Ascending aorta (tissue), 2 donors: ENCODE data around the gene MCTP1. TPM values are rescaled to one million over a fixed set of nuclear protein-coding genes. Genes with fewer than 3 reads are reported as not detected.

Experiments used
- DNase-seq, 2 donors: peaks; one replicate each; pipeline ENCODE4 v3.0.0-alpha.2; 2019; ENCODE audit warnings: low spot score in 2 of 2
- H3K27ac ChIP-seq, 2 donors: fragments of 200-600 bp; sonication (generic); one replicate each; pipeline ENCODE4 v1.5.1; 2016 to 2017; ENCODE audit warnings: mild to moderate bottlenecking in 1 of 2
- H3K27me3 ChIP-seq: fragments of 200-600 bp; sonication (generic); one replicate; pipeline ENCODE4 v1.5.1; 2017
- H3K36me3 ChIP-seq, 2 donors: fragments of 200-600 bp; sonication (generic); one replicate each; pipeline ENCODE4 v1.5.1; 2016
- H3K4me1 ChIP-seq, 2 donors: fragments of 200-600 bp; sonication (generic); one replicate each; pipeline ENCODE4 v1.5.1; 2016 to 2017; ENCODE audit warnings: mild to moderate bottlenecking in 1 of 2
- H3K4me3 ChIP-seq, 2 donors: fragments of 200-600 bp; sonication (generic); one replicate each; pipeline ENCODE4 v1.5.1; 2016 to 2017; ENCODE audit warnings: mild to moderate bottlenecking in 1 of 2
- H3K9me3 ChIP-seq, 2 donors: fragments of 200-600 bp; sonication (generic); one replicate each; pipeline ENCODE4 v1.5.1; 2016
- CTCF ChIP-seq, 3 experiments: fragments of 200-600 bp in 2 of 3; fragments of 450-650 bp in 1 of 3; sonication (generic) in 2 of 3; IDR thresholded peaks; one replicate each; pipeline ENCODE4 v1.5.1; 2016 to 2019; ENCODE audit warnings: antibody characterized with exemption in 3 of 3, mild to moderate bottlenecking in 1 of 3, moderate library complexity in 1 of 3
- intact Hi-C: fragments of 100-400 bp; cut with DNase I; formaldehyde crosslinking; loops from one replicate; pipeline ENCODE4 v1.15.1; 2023
- total RNA-seq: library from RNA; depleted of rRNA; stranded (reverse); fragments of >200 nt; gene quantifications from one replicate; pipeline ENCODE4 v1.1.0, GENCODE V29; 2016

Gene MCTP1
- total RNA-seq, 1 donor from 2014 or later = 112 TPM

GRCh38 chr5:94705427-94705826 is 579.5 kb downstream of the MCTP1 start:
- Histone ChIP-seq H3K27ac (no peak overlapping the region), H3K4me1 (no peaks in the 10 kb centered on the region), H3K36me3 (no peaks in the 10 kb centered on the region), H3K27me3 (no peaks in the 10 kb centered on the region), H3K9me3 (no peaks in the 10 kb centered on the region), H3K4me3 (no peak overlapping the region)
- DNase-seq = no peak
- intact Hi-C loops = no loop called here
- no peak for TF ChIP-seq CTCF (IDR thresholded peaks at IDR 0.05)

DNA sequence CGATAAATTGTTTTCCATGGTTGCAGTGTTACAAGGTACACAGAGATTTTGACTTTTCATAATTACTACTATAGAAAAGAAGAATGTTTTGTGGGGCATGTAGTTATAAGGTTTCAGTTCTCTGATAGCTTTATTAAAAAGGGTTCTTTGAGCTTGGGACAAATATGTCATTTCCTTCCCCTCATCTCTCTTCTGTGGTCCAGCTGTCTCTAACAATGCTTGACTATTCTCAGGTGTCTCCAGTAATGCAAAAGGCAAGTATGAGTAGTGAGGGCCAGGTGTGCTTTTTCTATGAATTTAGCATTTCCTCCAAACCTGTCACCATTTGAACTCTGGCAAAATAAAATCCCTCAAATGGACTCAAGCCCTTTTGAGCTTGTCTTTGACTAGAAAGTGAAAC is 582.2 kb downstream of the MCTP1 start:
- Histone ChIP-seq H3K27me3 (no peaks in the 10 kb centered on the region), H3K4me3 (no peak overlapping the region), H3K9me3 (no peaks in the 10 kb centered on the region), H3K36me3 (no peaks in the 10 kb centered on the region), H3K27ac (no peak overlapping the region), H3K4me1 (no peaks in the 10 kb centered on the region)
- DNase-seq = no peak
- intact Hi-C loops = no loop called here
- no peak for TF ChIP-seq CTCF (IDR thresholded peaks at IDR 0.05)

- intact Hi-C loops = no loop called here
- no peaks in the 10 kb centered on the region for H3K9me3 ChIP-seq
- H3K4me3 ChIP-seq = no peak overlapping the region
- H3K4me1 ChIP-seq = no peaks in the 10 kb centered on the region
- H3K27ac ChIP-seq = no peak overlapping the region
- H3K36me3 ChIP-seq = no peaks in the 10 kb centered on the region
- no peak for TF ChIP-seq CTCF (IDR thresholded peaks at IDR 0.05)
- DNase-seq = no peak
- no peaks in the 10 kb centered on the region for H3K27me3 ChIP-seq
Measured at GRCh38 chr5:94700592-94700991, 584.3 kb downstream of the MCTP1 start.

DNA sequence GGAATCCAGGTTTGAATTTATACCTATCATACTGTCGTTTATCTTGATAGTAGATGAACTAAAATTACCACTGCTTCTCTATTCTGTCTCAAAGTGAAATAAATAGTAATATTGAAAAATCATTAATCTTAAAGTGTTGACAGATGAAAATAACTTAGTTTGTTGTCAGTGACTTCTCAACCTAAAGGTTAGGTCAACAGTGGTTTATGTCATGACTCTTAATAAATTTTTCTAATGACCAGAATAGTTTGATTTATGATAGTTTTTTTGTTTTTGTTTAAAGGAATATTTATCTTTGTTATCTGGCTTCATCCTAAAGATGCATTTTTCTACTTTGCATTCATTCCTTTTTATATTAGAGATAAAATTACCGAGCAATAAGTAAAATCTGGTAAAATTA is 585.3 kb downstream of the MCTP1 start:
- Histone ChIP-seq H3K4me1 (no peaks in the 10 kb centered on the region), H3K4me3 (no peak overlapping the region), H3K36me3 (no peaks in the 10 kb centered on the region), H3K27me3 (no peaks in the 10 kb centered on the region), H3K9me3 (no peaks in the 10 kb centered on the region), H3K27ac (no peak overlapping the region)
- intact Hi-C loops = no loop called here
- no peak for TF ChIP-seq CTCF (IDR thresholded peaks at IDR 0.05)
- DNase-seq = no peak

DNA sequence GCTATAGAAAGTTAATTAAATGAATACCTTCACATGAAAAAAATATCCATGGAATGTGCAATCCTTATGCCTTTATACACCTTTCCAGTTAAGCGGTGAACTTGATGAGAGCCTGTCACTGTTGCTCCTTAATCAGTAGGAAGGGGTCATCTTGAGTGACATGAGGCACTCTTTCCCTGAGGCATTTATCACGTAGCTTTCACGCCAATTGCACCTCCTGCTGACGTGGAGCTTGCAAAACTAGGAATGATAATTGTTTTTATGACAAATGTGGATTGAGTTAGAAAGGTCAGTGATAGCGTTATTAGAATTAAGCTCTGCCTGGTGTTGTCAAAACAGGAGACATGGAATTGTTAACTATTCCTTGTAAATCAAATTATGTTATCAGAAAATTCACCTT is 586.7 kb downstream of the MCTP1 start:
- no peak for DNase-seq
- Histone ChIP-seq H3K36me3 (no peaks in the 10 kb centered on the region), H3K9me3 (no peaks in the 10 kb centered on the region), H3K4me3 (no peak overlapping the region), H3K4me1 (no peaks in the 10 kb centered on the region), H3K27ac (no peak overlapping the region), H3K27me3 (no peaks in the 10 kb centered on the region)
- intact Hi-C loops = no loop called here
- TF ChIP-seq CTCF (IDR thresholded peaks at IDR 0.05) = no peak

DNA sequence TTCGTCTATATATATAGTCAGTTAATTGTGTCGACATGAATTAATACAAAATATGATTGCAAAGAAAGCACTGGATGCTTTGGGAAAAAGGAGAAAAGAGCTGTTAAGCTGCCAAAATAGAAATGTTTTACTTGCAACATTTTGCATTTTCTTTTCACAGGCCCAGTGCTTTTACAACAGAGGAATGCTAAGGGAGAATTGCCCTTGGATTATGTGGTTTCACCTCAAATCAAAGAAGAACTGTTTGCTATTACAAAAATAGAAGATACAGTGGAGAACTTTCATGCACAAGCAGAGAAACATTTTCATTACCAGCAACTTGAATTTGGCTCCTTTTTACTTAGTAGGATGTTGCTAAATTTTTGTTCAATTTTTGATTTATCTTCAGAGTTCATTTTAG is 590.2 kb downstream of the MCTP1 start:
- Histone ChIP-seq H3K36me3 (no peaks in the 10 kb centered on the region), H3K4me3 (no peak overlapping the region), H3K4me1 (no peaks in the 10 kb centered on the region), H3K27ac (no peak overlapping the region), H3K27me3 (no peaks in the 10 kb centered on the region), H3K9me3 (no peaks in the 10 kb centered on the region)
- TF ChIP-seq CTCF (IDR thresholded peaks at IDR 0.05) = no peak
- DNase-seq = no peak
- intact Hi-C loops = no loop called here
